GM18867 (cell line): Measurements from ENCODE around the gene KITLG.
"Not testable (repeated sequence)": the region's sequence is repeated elsewhere in the genome, so short reads cannot be mapped to it uniquely, and the experiment has no call there.

Experiments used
- ATAC-seq: cut with Tn5 transposase; IDR thresholded peaks from one replicate; pipeline ENCODE4 v1.9.1; 2021; ENCODE audit warnings: mild to moderate bottlenecking, moderate library complexity; ENCODE audit not compliant: unreplicated experiment

Gene KITLG

DNA sequence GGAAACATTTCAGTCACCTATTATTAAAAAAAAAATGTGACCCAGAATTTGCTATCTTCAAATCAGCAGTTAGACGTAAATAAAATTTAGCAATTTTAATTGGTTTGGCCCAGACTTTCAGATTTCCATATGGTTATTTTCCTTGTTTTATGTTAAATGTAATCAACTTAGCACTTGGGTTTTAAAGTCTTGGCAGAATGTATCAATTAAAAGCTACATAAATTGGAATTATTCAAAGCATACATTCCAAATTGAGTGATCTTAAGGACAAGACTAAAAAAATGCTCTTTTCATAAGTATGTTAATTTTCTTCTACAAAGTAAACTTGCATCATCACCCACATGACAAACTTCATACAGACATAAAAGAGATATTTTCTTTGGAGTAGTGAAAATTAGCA lies 3.4 kb downstream of the KITLG start:
- ATAC-seq = no peak

- no peak for ATAC-seq
These were observed 4.8 kb downstream of the KITLG start for GRCh38 chr12:88575361-88575970.

DNA sequence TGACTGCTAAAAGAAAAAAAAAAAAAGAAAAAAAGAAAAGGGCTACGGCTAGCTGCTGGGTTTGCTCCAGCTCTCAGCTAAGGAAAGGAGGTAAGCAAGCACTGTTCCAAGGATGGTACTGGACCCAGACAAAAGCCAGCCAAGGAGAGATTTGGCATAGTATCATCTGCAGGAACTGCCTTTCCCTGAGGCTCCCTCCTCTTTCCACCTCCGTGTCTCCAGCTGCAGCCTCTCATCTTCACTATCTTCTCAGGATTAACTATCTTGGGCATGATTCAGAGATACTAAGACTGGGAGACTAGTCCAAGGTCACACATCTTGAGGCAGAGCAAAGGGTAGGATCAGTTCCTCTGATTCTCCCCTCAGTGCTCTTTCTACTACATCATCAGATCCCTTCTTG lies 6.0 kb downstream of the KITLG start:
- ATAC-seq = no peak

DNA sequence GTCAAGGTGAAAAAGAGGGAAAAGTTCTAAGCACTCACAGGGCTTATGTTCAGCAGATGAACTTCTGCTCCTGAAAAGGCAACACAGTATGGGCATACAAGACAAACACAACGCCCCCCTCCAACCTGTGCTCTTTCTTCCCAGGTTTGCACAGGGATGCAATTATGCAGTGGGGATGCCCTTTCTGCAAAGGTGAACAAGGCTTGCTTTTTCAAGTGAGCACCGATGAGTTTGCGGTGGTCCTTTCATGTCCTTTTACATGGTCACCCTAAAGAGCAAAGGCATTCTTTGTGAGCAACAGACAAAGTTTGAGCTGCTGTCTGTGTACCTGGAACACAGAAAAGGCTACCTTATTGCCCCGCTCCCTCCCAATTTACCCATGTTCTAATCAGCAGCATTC lies 6.7 kb downstream of the KITLG start:
- no peak for ATAC-seq

DNA sequence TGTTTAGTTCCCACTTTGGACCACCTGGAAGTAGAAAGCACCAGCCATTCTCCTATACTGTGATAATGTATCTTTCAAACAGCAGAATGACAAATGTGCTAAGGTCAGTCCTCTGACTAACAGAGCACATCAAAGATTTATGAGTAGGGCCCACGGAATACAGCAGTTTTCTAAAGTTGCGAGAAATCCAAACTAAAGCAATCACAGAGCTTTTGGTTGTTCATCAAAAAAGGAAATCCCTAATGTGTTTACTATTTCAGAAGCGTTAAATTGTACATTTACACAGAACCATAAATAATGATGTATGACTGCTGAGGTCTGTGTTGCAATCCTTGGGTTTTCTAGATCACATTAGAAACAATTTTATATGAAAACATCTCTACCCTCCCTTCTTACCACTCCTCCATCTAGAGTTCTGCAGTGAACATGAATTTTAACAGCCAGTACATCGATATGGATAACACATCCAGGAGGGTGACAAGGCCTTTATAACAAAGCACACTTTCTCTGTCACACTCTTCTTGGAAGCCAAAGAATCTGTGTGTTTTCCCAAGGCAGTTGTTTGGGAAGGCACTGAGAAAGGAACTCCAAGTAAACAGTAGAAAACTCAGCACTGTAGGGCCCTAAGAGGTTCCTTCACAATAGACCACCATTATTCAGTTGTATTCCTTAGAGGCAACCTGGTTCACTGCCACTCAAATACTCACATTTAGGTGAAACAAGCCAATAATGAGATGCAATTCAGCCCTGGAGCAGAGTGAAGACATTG lies 7.3 kb downstream of the KITLG start:
- ATAC-seq = no peak

DNA sequence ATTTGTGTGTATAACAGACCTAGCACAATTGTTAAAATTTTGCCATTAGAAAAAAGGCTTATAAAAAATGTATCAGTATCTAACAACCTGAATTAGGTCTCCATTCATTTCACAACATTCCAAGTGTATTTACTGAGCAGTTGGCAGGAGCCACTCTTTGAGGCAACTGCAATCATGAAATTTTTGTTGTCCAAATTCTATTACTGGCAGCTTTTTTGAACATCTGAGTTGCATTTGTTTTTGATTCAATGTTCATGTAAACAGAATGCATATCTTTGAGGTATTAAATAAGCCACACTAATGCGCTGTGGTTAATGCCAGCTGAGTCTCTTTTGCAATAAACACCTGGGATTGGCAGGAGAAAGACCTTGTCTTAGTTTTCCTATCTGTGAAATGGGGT lies 8.7 kb downstream of the KITLG start:
- ATAC-seq = no peak

GRCh38 chr12:88570103-88570502 lies 10.2 kb downstream of the KITLG start:
- ATAC-seq = no peak

GRCh38 chr12:88566430-88566829 lies 13.8 kb downstream of the KITLG start:
- no peak for ATAC-seq

DNA sequence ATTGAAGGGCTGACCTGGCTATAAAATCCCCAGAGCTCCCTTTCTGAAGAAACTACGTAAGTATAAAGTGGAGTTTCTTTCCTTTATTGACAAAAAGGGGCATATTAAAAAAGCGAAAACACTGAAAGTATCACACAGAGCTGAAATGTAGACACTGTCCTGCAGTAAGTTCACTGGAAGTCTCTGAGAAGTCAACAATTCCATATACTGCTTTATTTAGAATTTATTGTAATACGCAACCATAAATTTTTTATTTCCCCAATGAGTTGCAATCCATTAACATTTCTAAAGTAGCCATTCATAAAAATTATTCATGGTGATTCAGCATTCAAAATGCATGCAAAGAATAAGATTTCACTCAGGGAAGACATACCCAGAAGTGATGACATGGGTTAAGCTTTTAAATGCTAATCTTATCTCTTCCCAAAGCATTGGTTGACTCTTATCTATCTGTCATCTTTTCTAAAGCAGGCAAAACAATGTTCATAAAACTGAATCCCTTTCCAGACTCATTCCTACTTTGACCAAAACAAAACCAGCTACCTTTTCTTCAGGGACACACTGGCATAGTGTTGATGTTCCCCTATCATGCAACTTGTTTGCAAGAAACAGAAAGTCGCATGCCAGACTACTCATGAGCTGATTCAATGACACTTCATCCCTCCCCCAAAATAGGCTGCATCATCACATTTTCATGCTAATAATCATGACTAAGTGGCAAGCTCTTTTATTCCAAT lies 17.3 kb downstream of the KITLG start:
- ATAC-seq = no peak

DNA sequence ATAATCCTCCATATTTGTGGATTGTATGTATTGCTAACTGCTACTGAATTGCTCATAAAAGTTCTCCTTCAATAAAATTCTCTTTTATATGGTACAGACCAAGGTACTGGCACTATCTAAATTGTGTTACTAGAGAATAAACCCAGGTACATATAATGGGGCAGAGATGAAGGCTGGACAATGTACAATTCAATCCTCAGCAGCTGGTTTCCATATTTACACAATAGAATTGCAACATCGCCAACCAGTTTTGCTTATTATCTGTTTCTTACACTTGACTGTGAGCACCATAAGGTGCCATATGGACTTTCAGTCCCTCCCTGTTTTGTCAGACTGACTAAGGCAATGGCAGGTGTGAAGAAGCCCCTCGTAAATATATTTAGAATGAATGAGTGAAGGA lies 18.1 kb downstream of the KITLG start:
- ATAC-seq = no peak

- ATAC-seq = no peak
These were observed 20.5 kb downstream of the KITLG start for GRCh38 chr12:88559772-88560171.

DNA sequence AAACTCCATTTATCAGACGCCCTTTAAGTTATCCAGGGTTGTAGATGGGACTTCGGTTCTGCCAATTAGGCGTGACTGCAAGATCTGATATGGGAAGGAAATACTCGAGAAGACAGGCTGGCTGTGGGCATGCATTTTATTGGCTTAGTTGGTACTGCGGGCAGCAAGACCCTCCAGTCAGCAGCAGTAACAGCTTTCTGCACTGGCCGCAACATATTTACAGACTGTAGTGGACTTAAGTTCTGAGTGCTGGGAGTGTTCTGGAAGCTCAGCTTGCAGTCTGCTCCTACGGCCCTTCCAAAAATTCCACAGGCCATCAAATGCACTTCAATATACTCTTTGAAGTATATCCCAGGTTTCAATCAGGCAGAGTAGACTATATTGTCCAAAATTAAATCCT lies 21.1 kb downstream of the KITLG start:
- ATAC-seq = no peak

- no peak for ATAC-seq
These were observed 21.9 kb downstream of the KITLG start for GRCh38 chr12:88558340-88558867.

- ATAC-seq = no peak
These were observed 24.0 kb downstream of the KITLG start for GRCh38 chr12:88556213-88556774.

DNA sequence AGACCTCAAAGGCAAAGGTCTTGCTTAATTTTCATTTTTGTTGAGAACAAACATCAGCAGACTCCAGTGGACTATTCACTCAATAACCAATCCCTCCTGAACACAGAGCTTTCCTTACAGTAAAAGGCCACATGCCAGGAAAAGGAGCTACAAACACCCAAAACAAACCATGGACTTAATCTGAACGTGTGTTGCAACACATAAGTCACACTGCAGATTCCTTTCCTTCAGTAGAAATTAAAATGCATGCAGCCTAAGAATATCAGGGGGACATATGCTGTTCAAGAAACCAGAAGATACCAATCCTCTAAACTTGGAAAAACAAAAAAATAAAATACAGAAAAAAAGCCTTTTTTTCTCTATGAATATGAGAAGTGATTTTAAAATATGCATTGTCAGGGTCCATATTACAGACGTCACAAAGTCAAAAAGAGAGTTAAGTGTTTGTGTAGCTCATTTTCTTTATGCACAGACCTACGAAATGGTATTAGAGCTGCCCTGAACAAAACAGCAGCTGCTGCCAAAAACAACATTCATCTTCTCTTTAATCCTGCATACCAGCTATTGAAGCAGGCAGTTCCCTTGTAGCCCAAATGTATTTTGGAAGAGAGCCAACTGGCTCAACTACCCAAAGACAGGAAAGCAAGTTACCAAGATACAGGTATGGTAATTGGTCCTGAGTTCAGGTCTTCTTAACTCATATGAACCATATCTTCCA lies 26.2 kb downstream of the KITLG start:
- ATAC-seq = no peak

- ATAC-seq = no peak
These were observed 27.6 kb downstream of the KITLG start for GRCh38 chr12:88552610-88553079.

- no peak for ATAC-seq
These were observed 30.3 kb downstream of the KITLG start for GRCh38 chr12:88549929-88550328.

DNA sequence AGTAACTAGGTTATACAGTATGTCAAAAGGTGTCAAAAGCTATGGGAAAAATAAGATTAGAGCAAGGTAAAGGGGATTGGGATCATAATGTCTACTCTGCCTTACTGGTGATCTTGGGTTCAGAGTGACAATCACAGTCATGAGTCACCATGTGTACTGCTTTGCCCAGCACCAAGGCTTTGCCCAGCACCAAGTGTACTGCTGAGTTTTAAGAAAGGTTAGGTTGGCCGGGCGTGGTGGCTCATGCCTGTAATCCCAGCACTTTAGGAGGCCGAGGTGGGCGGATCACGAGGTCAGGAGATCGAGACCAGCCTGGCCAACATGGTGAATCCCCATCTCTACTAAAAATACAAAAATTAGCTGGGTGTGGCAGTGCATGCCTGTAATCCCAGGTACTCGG lies 32.3 kb downstream of the KITLG start:
- ATAC-seq = not testable (repeated sequence)

GRCh38 chr12:88546853-88547252 lies 33.4 kb downstream of the KITLG start:
- ATAC-seq = no peak

DNA sequence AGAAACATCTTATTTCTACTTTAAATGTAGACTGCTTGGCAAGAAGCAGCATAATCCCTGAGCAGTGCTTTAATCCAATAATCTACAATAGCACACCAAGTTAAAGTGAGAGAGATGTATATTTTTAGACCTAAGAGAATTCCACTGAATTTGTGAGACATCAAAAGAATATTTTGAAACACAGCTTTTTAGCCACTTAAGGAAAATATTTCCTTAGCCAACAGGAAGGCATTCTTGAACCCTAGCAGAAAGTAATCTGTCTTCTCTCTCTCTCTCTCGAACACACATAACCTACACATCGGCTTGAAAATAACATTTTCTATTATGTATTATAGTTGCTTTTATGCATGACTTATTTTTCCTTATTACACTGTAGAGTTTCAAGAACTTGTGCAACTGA lies 34.0 kb downstream of the KITLG start:
- ATAC-seq = no peak
